GM19438 (cell line): Measurements from ENCODE around the gene SLX9.

ENCODE experiments used
- ATAC-seq: cut with Tn5 transposase; IDR thresholded peaks from one replicate; pipeline ENCODE4 v1.9.1; 2021; ENCODE audit warnings: low read depth; ENCODE audit not compliant: unreplicated experiment

SLX9 gene, protein sequence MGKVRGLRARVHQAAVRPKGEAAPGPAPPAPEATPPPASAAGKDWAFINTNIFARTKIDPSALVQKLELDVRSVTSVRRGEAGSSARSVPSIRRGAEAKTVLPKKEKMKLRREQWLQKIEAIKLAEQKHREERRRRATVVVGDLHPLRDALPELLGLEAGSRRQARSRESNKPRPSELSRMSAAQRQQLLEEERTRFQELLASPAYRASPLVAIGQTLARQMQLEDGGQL

DNA sequence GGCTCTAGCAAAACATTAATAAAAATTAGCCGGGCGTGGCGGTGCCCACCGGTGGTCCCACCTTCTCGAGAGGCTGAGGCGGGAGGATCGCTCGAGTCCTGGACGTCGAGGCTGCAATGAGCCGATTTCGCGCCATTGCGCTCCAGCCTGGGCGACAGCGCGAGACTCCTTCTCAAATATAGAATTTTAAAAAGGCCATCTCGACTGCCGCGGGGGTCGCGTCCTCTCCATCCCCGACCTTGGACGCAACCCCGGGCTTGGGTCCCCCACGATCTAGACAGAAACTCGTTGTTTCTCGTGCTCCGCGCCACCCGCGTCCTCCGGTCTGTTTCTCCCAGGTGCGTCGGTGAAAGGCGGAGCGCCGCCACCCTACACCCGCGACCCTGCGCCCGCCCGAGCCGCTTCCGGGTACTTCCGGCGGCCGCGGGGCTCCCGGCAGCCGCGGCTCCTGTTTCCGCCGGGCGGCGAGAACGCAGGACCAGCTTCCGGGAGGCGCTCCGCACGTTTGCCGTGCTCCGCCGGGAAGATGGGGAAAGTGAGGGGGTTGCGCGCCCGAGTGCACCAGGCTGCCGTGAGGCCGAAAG is at the start of gene SLX9:
Gene SLX9, plus strand, starts transcription at position 498 of the 584 bp plus-strand sequence. Its CDS starts 29 bp downstream, at position 527.
- peak; percentile 70 for ATAC-seq

DNA sequence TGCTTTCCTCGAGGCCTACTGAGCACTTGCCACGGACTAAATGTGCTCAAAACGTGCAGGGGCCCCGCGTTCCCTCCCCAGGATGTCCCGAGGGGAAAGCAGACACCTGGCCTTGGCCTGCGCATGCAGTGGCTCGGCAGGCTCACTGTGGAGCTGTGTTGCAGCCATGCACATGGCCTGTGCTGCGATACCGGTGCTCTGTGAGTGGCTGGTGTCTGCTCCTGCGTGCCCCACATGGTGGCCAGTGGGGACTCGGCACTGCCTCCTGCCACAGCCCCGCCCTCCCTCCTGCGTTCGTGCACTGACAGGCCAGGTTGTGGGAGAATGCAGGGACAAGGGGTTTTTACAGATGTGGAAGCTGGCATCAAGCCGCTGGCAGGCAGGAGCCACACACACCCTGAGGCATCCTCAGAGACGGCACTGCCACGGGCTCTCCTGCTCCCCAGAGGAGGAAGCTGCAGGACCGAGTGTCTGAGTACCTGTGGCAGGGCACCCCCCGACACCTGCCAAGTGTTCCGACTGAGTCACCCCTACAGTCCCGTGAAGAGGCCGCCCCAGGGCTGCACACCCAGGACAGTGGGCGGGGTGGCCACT is 49.4 kb upstream of the SLX9 start:
- no peak for ATAC-seq

DNA sequence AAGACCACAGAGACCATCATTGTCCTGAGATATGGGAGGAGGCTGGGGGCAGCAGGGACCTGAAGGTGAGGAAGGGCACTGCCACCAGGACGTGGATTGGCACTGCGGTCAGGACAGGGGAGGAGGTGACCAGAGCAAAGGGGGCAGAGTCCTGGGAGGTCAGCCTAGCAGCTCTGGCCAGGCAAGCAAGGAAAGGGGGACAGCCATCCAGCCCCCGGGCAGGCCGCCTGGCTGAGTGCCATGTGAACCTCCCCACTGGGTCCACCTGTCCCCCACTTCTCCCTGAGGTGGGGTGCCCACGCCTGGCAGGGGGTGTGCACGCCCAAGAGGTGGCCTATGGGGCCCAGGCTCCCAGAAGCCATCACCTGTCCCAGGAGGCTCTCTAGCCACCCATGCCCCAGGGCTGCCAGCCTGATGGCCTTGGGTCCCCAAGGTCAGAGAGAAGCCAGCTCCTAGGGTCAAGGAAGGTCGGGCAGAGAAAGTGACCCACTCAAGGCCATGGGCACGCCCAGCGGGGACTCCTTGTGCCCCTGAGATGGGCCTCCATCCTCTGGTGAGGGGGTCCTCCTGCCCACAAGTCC is 48.8 kb upstream of the SLX9 start:
- no peak for ATAC-seq

DNA sequence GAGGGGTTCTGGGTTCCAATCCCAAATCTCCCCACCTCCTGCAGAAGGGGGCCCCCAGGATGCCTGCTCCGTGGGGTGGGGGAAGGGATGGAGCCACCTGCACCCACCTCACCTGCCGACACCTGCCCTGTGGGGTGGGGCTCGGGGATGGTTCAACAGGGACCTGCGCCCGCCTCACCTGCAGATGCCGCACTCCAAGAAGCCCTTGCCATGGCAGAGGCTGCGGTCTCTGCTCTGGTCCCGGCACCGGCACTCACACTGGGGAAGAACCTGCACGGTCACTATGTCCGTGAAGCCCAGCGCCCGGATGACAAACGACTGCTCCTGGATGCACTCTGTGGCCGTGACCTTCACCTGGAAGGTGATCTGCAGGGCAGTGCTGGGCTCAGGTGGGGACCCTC is 48.2 kb upstream of the SLX9 start:
- no peak for ATAC-seq

DNA sequence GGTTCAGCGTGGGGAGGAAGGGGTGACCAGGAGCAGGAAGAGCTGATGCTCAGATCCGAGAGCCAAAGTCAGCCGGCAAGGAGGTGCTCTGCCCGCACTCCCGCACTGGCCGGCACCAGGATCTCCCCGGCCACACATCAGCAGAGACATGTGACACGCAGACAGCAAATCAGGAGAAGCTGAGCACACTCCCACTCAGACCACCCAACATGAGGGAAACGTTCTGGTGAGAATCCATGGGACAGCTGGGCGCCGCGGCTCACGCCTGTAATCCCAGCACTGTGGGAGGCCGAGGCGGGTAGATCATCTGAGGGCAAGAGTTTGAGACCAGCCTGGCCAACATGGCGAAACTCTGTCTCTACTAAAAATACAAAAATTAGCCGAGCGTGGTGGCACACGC is 47.7 kb upstream of the SLX9 start:
- no peak for ATAC-seq

DNA sequence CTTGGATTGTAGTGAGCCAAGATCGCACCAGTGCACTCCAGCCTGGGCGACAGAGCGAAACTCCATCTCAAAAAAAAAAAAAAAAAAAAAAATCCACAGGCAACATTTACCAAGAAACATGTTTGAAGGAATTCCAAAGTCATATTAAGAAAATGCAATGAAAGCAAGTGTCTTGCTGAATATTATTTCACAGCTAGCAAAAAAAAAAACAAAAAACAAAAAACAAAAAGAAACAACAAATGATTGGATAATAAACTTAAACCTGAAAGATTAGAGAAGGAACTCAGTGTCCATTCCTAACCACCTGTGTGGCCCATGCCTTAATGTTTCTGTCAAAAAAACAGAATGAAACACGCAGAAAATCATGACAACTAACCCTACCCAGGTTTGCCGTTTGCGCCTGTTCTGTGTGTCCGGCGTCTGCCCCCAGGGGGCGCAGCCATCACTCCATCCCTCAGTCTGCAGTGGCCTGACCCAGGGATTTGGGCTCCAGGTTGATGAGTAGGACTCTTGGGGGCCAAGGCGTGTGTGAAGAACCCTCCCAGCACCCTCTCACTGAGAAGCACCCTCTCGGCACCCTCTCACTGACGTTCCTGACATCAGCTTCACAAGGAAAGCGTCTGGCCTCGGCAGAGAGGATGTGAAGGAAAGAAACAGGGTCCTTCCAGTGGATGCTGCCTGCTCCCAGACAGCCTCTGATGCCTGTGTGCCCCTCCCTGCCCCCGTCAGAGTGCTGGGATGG is 47.1 kb upstream of the SLX9 start:
- no peak for ATAC-seq

DNA sequence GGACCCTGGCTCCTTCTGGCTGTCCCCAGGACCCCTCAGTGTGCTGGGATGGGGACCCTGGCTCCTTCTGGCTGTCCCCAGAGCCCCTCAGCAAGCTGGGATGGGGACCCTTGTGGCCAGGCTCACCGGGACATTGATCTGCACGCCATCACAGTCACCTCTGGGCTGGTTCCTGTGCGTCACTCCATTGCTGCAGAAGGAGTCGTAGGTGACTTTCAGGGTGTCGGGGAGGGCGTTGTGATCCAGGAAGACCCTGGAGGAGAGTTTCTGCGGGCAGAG is 46.6 kb upstream of the SLX9 start:
- no peak for ATAC-seq

DNA sequence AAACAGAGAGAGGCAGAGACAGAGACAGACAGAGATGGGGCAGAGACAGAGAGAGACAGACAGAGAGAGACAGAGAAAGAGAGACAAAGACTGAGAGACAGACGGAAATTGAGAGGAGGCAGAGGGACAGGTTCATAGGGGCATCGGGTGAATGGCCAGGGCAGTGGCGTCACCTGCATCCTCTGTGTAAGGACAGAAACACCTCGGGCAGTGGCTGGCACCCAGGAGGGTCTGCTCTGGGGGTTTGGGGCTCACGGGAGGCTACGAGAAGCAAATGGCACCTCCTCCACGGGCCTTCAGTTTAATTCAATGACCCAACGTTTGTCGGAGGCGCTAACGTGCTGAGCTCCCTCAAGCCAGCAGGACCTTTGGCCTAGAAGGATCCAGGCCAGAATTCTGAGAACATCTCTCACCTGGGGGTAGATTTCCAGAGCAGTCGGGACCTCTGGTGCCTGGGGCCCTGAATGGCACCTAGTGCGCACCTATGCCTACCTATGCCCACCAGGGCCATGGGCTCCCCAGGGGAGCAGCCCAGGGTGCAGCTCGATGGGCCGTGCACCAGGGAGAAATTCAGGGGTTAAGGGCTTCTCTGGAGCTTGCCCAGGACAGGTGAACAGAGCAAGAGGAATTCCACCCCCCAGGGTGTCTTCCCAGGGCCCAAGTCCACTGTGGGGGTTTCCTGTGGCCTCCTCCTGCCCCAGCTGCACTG is 45.7 kb upstream of the SLX9 start:
- ATAC-seq, result no peak

DNA sequence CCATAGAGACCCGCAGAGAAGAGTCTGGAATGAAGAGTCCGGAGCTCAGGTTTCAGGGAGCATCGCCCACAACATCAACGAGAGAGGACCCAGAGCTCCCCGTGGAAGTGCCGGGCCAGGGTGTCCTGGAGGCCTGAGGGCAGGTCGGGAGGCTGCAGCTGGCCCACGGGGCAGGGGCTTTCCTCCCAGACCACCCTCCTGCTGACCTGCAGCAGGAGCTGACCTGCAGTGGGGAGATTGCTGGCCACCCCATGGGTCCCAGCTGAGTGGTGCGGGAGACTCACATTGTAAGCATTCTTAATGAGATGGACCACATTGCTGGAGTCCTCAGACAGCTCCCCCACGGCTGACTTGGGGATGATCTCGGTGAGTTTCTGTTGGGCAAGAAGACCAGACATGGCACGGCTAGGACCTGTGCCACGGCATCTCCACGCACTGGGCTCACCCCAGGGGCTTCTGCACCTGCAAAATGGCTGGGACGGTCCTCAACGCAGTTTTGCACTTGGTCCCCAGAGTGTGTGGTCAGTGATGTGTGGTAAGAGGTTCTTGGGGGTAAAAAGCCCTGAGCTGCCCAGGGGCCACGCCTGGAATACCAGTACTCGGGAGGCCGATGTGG is 45.0 kb upstream of the SLX9 start:
- no peak for ATAC-seq

DNA sequence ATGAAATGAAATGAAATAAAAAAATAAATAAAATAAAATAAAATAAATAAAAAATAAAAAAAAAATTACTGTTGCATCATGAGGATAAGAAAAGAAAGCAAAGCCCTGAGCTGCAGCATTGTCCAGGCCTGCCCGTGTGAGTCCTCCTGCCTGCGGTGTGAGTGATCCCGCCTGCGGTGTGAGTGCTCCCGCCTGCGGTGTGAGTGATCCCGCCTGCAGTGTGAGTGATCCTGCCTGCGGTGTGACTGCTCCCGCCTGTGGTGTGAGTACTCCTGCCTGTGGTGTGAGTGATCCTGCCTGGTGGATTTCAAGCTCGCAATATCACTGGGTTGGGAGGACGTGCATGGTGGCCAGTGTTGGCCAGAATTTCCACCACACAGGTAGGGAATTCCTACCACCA is 44.0 kb upstream of the SLX9 start:
- no peak for ATAC-seq

DNA sequence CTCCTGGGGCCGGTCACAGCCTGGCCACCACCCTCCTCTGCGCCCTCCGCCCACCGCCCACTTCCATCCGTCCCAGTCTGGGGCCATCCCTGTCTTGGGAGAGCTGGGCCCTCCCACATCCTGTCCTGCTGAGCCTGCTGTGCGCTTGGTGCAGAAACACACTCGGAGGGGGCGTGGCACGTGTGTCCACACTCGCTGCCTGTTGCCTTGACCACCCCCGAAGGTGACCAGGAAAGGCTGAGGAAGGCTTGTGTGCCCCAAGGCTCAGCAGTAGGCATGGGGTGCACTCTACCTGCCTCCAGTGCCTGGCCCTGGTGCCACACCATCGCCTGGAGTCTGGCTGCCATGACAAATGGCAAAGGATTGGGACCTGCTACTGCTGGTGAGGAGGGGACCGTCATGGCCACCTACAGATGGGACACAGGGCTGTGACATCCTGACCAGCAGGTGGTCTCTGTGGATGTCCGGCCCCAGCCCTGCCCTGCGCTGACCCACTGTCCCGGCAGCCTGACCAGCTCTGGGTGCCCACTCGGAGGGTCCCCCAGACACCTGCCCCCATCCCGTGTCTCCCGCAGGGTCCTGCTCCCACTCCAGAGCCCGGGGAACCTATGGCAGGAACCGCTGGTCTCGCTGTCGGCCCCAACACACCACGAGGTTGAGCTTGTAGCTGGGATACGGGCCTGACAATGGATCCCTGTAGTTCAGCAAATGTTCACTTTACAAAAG is 43.1 kb upstream of the SLX9 start:
- no peak for ATAC-seq

DNA sequence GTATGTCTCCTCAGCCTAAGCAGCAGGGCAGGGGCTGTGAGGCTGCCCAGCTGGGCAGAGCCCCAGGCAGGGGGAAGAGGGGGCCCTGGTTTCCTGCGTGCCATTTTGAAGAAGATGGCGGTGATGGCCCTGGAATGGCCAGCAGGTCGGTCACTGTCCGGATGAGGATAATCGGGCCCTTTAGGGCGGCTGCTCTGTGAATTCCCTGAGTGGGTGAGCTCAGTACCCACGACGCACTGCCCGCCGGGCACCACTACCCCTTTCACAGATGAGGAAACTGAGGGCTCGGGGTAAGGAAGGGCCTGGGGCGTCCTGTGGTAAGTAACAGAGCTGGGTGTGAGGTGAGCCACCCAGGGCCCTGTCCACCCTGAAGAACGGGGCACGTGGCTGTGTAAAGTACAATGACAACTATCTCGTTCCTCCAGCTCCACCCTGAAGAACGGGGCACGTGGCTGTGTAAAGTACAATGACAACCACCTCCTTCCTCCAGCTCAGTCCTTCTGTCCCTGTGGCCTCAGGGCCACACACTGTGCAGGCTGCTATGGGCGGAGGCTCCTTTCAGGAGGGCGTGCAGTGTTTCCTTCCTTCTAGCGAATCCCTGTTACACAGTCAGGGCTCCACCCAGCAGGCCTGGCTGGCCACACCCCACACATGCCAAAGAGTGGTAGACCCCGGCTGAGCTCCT is 42.4 kb upstream of the SLX9 start:
- no peak for ATAC-seq

DNA sequence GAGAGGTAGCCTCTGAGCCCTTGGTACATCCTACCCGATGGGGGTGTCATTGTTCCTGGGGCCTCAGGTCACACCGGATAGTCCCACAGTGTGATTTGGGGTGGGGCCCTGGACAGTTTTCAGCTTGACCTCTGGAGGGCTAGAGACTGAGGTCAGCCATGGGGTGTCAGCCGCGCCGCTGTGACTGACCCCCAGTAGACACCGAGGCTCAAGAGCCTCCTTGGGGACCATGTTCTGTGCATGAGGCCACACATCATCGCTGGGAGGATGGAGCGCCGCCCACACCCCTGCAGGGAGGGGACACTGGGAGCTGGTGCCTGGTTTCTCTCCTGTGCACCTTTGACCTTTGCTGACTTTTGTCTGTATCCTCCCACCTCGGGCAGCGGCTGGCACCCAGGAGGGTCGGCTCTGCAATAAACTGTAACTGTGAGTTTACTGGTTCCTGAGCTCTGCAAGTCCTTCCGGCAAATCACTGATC is 41.8 kb upstream of the SLX9 start:
- no peak for ATAC-seq

DNA sequence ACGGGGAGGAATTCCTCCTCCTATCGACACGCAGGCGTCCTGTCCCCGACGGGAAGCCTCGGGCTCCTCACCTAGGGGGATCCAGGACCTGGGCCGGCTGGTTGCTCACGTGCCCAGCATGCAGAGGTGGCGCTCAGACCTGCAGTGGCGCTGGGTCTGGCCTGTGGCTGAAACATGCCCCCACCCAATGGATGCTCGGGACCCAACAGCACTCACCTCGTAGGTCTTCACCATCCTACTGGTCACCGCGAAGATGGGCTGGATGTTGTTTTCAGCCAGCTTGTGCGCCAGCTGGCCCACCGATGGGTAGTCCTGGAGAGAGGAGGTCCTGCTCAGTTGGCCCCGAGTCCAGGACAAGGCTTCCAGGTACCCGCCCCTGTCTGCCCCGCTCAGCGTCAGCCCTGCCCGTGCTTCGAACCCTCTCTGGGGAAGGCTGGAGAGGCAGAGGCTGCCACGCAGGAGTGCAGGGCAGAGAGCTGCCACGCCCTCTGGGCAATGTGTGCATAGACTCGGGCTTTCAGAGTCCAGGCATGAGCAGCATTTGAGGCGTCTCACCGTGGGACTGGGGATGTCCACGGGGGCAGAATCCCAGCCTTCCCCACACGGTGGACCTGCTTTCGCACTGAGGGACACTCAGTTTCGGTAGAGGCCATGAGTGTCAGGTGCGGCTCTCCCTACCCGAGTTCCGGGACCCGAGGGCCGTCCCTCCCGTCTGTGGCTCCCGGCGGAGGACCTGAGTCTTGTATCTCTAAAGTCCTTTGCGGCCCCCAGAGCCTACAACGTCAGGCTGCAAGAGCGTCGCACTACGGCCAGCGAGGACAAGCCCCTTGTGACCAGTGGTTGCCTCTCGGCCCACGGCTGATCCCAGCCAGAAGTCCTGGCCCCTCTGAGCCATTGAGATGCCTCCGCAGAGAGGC is 40.7 kb upstream of the SLX9 start:
- ATAC-seq, result no peak

DNA sequence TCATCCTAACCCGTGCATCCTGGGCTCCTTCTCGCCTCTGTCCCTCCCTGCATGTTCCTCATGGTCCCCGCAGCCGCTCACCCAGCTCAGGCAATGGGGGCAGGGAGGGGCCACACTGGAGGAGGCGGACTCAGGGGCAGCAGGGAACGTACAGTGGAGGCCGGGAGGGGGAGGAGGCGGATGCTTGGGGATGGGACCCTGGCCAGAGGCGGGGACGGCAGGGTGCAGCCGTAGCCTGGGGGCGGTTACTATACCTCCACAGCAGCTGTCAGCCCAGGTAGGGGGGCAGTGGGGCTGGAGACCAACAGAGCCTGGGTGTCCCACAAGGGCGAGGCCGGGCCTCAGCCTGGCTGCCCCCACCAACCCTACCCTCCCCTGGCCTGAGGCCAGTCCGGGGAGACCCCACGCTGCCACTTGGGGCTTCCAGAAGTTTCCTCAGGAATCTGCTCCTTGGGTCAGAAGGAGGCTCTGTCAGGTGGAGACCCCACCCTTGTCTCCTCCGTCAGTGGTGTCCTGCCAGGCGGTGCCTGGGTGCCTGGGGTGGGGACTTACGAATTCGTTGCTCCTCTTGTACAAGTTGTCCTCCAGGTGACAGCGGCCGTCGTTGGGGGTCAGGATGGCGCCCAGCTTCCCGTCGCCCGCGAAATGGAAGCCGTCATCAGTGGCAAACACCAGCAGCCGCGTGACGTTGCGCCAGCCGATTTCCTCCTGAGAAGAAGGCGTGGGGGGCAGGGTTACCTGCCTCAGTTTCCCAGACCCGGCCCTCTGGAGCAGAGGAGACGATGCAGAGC is 39.9 kb upstream of the SLX9 start:
- no peak for ATAC-seq

DNA sequence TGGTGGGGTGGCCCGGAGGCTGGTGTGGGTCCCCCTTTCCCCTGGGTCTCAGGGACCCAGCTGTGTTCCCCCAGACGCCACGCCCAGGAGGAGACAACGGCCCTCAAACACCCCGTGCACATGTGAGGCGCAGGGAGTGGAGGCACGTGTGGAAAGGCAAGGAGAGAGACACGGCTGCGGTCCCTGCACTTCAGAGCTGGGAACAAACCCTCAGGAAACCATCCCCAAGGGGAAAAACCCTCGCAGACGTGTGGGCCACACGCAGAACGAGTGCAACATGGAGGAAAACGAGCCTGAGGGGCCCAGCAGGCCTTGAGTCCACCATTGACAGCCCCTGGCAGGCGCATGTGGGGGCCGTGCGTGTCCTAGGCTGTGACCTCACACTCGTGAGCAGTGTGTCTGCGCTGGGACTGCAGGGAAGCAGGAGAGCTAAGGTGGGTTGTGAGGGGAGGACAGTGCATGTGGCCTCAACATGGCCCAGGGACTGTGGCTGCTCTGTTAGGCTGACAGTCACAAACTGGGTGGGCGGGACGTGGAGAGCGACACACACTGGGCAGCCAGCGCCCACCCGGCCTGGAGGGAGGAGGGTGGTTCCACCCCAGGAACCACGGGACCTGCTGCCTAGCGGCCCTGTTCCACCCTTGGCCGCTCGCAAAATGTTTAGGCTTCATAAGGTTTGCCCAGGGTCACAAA is 39.1 kb upstream of the SLX9 start:
- no peak for ATAC-seq
